Fibroblast of pulmonary artery (primary cell): ENCODE measurements around the gene DNAH3.
"Not testable (repeated sequence)": the region's sequence is repeated elsewhere in the genome, so short reads cannot be mapped to it uniquely, and the experiment has no call there.

Source experiments
- DNase-seq: peaks from one replicate; pipeline ENCODE4 v3.0.0-alpha.2; 2010; ENCODE audit warnings: low read depth
- H3K4me3 ChIP-seq: replicated peaks from 2 replicates; pipeline ENCODE4 v1.5.1; 2011; ENCODE audit warnings: low read depth, mild to moderate bottlenecking, control low read depth, low read length, moderate library complexity
- CTCF ChIP-seq: IDR thresholded peaks from 2 replicates; pipeline ENCODE4 v1.5.1; 2011; ENCODE audit warnings: mild to moderate bottlenecking, control low read depth, low read length, inconsistent platforms; ENCODE audit errors: missing control alignments

The DNAH3 gene

GRCh38 chr16:21183995-21184394 is 33.3 kb upstream of the DNAH3 start:
- no peak for TF ChIP-seq CTCF
- no peak for DNase-seq
- no peak overlapping the region for H3K4me3 ChIP-seq

- no peak overlapping the region for H3K4me3 ChIP-seq
- no peak for TF ChIP-seq CTCF
- DNase-seq = no peak
These were observed 29.3 kb upstream of the DNAH3 start for GRCh38 chr16:21179983-21180365.

GRCh38 chr16:21179126-21179982 is 28.7 kb upstream of the DNAH3 start:
- DNase-seq = no peak
- TF ChIP-seq CTCF = no peak
- H3K4me3 ChIP-seq = no peak overlapping the region

GRCh38 chr16:21175397-21175796 is 24.8 kb upstream of the DNAH3 start:
- H3K4me3 ChIP-seq = no peak overlapping the region
- no peak for TF ChIP-seq CTCF
- no peak for DNase-seq

GRCh38 chr16:21172650-21173049 is 22.0 kb upstream of the DNAH3 start:
- no peak for TF ChIP-seq CTCF
- H3K4me3 ChIP-seq = no peak overlapping the region
- no peak for DNase-seq

GRCh38 chr16:21170116-21170515 is 19.5 kb upstream of the DNAH3 start:
- not testable (repeated sequence) for H3K4me3 ChIP-seq

GRCh38 chr16:21169249-21169981 is 18.8 kb upstream of the DNAH3 start:
- no peak for TF ChIP-seq CTCF
- H3K4me3 ChIP-seq = no peak overlapping the region
- DNase-seq = no peak

More at GRCh38 chr16:21170116-21170515, 19.5 kb upstream of the DNAH3 start:
- DNase-seq = not testable (repeated sequence)
